Colonic mucosa (tissue), 4 donors: ENCODE data around the gene ALX1. TPM values are rescaled to one million over a fixed set of nuclear protein-coding genes. Genes with fewer than 3 reads are reported as not detected.
A peak's percentile ranks its signal among the peaks of the same experiment; 100 is the strongest.

ENCODE experiments used
- DNase-seq: peaks from one replicate; pipeline ENCODE4 v3.0.0-alpha.2; 2020
- H3K27ac ChIP-seq: fragments of 200-600 bp; one replicate; pipeline ENCODE4 v1.8.0; 2021
- H3K27me3 ChIP-seq: fragments of 200-600 bp; one replicate; pipeline ENCODE4 v1.8.0; 2021
- H3K36me3 ChIP-seq: fragments of 200-600 bp; one replicate; pipeline ENCODE4 v1.8.0; 2021
- H3K4me1 ChIP-seq: fragments of 200-600 bp; one replicate; pipeline ENCODE4 v1.8.0; 2021; ENCODE audit warnings: mild to moderate bottlenecking
- H3K4me3 ChIP-seq: fragments of 200-600 bp; one replicate; pipeline ENCODE4 v1.8.0; 2021
- H3K9ac ChIP-seq, 2 donors: one replicate each; pipeline ENCODE4 v1.7.0; 2013; ENCODE audit warnings: control low read depth in 2 of 2, low read depth in 2 of 2, low read length in 2 of 2
- H3K9me3 ChIP-seq: fragments of 200-600 bp; one replicate; pipeline ENCODE4 v1.8.0; 2021
- intact Hi-C: fragments of 100-400 bp; cut with DNase I; formaldehyde crosslinking; loops from one replicate; pipeline ENCODE4 v1.14.1; 2022
- total RNA-seq, 2 donors: library from RNA; stranded (reverse); fragmentation: NEBNext Ultra II Directional in 1 of 2; extraction: Animal tissue kit (Norgen Biotek cat#: 25700) in 1 of 2; gene quantifications; one replicate each; pipeline ENCODE4 v1.2.1, GENCODE V29; 2021
- TF ChIP-seq, protein P1 (sequence below): fragments of 200-600 bp; IDR thresholded peaks from one replicate; pipeline ENCODE4 v1.8.0; 2022; ENCODE audit warnings: antibody characterized with exemption, mild to moderate bottlenecking
- donor health status: healthy.
- donor health status: DM: no; HTN: no; CAD: no.
- donor health status: DM: no; HTN: no; CAD: no.

The ALX1 gene
- total RNA-seq, 2 donors from 2014 or later, result not detected

DNA sequence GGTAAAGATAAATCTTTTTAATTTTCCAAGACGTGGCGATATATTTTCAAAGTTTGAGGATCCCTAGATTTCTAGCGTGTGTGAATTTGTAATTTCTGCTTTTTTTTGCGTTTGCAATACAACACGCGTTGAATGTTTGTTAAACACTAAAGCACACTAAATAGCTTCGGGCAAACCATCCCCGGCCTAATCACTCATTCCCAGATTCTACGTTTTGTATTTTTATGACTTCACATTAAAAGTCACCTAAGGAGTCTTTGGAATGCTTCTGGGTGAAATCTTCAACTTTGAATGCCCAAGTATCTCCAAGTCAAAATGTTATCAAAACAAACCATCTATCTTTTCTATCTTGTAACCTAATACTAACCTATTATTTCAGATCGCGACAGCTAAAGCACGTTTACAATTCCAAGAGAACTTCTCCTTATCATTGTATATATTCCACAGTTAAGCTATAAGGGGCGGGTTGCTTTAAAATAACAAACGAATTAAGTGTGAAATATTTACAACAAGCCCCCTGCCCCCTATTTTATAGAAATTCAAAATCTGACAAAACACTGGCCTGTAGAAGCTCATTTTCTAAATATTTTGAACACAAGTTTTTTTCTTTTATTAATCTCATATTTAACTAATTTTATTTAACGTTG, 1.1 kb downstream of the ALX1 start:
- H3K9ac ChIP-seq, result no peak overlapping the region
- no peak for DNase-seq
- no peaks in the 10 kb centered on the region for H3K36me3 ChIP-seq
- TF ChIP-seq, protein P1, sequence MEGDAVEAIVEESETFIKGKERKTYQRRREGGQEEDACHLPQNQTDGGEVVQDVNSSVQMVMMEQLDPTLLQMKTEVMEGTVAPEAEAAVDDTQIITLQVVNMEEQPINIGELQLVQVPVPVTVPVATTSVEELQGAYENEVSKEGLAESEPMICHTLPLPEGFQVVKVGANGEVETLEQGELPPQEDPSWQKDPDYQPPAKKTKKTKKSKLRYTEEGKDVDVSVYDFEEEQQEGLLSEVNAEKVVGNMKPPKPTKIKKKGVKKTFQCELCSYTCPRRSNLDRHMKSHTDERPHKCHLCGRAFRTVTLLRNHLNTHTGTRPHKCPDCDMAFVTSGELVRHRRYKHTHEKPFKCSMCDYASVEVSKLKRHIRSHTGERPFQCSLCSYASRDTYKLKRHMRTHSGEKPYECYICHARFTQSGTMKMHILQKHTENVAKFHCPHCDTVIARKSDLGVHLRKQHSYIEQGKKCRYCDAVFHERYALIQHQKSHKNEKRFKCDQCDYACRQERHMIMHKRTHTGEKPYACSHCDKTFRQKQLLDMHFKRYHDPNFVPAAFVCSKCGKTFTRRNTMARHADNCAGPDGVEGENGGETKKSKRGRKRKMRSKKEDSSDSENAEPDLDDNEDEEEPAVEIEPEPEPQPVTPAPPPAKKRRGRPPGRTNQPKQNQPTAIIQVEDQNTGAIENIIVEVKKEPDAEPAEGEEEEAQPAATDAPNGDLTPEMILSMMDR, result no peak
- no peaks in the 10 kb centered on the region for H3K9me3 ChIP-seq
- peaks cover 55% of the 10 kb centered on the region for H3K27me3 ChIP-seq
- peak overlapping the region; percentile 32 for H3K4me3 ChIP-seq
- H3K4me1 ChIP-seq, result no peaks in the 10 kb centered on the region
- intact Hi-C loops, result no loop called here
- no peak overlapping the region for H3K27ac ChIP-seq

DNA sequence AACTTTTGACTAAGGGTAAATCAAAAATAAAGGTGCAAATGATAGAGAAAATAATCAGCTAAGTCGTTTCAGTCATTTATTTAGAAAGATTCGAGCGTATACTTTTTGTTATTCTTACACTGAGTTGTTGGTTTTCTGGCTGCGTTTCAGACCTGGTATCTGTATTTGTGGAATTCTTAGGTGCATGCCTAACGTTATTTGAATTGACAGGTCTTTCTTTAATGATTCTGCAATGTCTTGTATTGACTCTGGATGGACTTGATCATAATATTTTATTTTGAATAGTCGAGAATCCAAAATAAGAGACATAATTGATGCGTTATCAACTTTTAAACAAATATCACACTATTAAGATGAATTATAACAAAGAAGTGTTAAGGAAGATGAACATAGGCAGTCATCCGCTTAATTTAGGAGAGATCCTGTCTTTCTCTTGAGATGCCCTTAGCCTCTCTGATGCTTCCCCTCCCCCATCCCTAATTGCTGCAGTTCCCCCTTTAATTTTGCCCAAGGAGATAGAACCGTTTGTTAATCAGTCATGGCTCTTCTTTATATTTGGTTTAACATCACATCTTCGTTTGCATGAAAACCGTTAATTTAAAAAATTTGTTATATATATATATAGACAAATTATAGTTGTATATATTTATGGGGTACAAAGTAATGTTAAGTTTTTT, 1.8 kb downstream of the ALX1 start:
- peaks cover 55% of the 10 kb centered on the region for H3K27me3 ChIP-seq
- TF ChIP-seq, protein P1, result no peak
- no peak overlapping the region for H3K4me3 ChIP-seq
- H3K9ac ChIP-seq, result no peak overlapping the region
- H3K27ac ChIP-seq, result no peak overlapping the region
- no peaks in the 10 kb centered on the region for H3K36me3 ChIP-seq
- intact Hi-C loops, result no loop called here
- DNase-seq, result no peak
- no peaks in the 10 kb centered on the region for H3K9me3 ChIP-seq
- no peaks in the 10 kb centered on the region for H3K4me1 ChIP-seq

DNA sequence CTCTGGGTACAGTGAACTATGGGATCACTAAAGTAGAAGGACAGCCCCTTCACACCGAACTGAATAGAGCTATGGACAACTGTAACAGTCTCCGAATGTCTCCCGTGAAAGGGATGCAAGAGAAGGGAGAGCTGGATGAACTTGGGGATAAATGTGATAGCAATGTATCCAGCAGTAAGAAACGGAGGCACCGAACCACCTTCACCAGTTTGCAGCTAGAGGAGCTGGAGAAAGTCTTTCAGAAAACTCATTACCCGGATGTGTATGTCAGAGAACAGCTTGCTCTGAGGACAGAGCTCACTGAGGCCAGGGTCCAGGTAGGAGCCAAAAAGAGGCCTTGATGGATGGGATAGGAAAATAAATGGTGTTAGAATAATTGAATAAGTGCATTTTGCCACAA, 3.5 kb downstream of the ALX1 start:
- H3K4me3 ChIP-seq, result no peak overlapping the region
- intact Hi-C loops, result no loop called here
- H3K4me1 ChIP-seq, result no peaks in the 10 kb centered on the region
- H3K36me3 ChIP-seq, result no peaks in the 10 kb centered on the region
- no peaks in the 10 kb centered on the region for H3K9me3 ChIP-seq
- no peak overlapping the region for H3K9ac ChIP-seq
- peaks cover 45% of the 10 kb centered on the region for H3K27me3 ChIP-seq
- DNase-seq, result no peak
- no peak overlapping the region for H3K27ac ChIP-seq
- TF ChIP-seq, protein P1, result no peak

DNA sequence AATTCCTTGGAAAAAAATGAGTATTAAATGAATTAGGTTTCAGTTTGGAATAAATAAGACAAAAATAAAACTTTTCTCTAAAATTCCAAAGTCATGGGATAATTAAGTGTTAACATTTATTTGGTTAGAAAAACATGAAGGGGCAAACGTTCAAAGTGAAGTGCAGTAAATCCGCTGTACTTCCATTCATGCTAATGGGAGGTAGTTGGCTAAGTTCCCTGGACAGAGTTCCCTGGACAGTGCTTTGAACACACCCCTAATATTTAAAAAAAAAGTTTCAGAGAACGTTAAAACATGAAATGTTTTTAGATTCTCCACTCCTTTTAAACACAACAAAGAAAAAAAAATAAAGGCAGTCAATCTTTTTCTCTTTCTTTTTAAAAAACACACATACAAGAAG, 16.3 kb downstream of the ALX1 start:
- Histone ChIP-seq H3K9ac (no peak overlapping the region), H3K27me3 (no peaks in the 10 kb centered on the region), H3K4me1 (no peaks in the 10 kb centered on the region), H3K9me3 (no peaks in the 10 kb centered on the region), H3K27ac (no peak overlapping the region), H3K36me3 (no peaks in the 10 kb centered on the region), H3K4me3 (no peak overlapping the region)
- no peak for DNase-seq
- intact Hi-C loops, result no loop called here
- TF ChIP-seq, protein P1, result no peak

DNA sequence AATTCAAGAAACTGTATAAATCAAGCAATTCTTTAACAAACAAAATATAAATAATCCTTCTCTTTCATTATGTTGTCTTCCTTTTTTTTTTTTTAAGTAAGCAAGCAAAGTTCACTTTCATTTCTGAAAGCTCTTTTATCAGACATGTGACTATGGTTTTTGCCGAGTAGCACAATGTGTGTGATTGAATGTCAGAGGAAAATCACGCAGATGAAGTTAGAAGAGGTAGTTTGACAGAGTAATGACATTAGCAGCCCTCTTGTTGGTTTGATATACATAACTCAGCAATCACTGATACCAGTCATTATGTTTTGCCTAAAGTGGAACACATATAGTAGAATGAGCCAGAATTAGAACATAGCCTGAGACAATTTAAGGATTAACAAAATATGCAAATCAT, 19.0 kb downstream of the ALX1 start:
- Histone ChIP-seq H3K36me3 (no peaks in the 10 kb centered on the region), H3K4me1 (no peaks in the 10 kb centered on the region), H3K27me3 (no peaks in the 10 kb centered on the region), H3K9ac (no peak overlapping the region), H3K4me3 (no peak overlapping the region), H3K9me3 (no peaks in the 10 kb centered on the region), H3K27ac (no peak overlapping the region)
- TF ChIP-seq, protein P1, result no peak
- intact Hi-C loops, result no loop called here
- DNase-seq, result no peak
